HG03460 (cell line): ENCODE results near the gene PLEKHH2.
"Not testable (repeated sequence)": the region's sequence is repeated elsewhere in the genome, so short reads cannot be mapped to it uniquely, and the experiment has no call there.

Source experiments
- ATAC-seq: cut with Tn5 transposase; IDR thresholded peaks from one replicate; pipeline ENCODE4 v1.9.1; 2021; ENCODE audit not compliant: unreplicated experiment

Gene PLEKHH2

GRCh38 chr2:43715300-43716098 lies 78.4 kb downstream of the PLEKHH2 start:
- no peak for ATAC-seq

- no peak for ATAC-seq
These were observed 80.3 kb downstream of the PLEKHH2 start for GRCh38 chr2:43717322-43717721.

- ATAC-seq = no peak
These were observed 81.6 kb downstream of the PLEKHH2 start for GRCh38 chr2:43718530-43719124.

GRCh38 chr2:43724728-43725526 lies 87.9 kb downstream of the PLEKHH2 start:
- ATAC-seq = no peak

- ATAC-seq = no peak
These were observed 88.7 kb downstream of the PLEKHH2 start for GRCh38 chr2:43725711-43726246.

- ATAC-seq = not testable (repeated sequence)
These were observed 90.0 kb downstream of the PLEKHH2 start for GRCh38 chr2:43726961-43727633.

GRCh38 chr2:43727634-43728014 lies 90.6 kb downstream of the PLEKHH2 start:
- no peak for ATAC-seq

- no peak for ATAC-seq
These were observed 92.6 kb downstream of the PLEKHH2 start for GRCh38 chr2:43729491-43730174.

- no peak for ATAC-seq
These were observed 94.2 kb downstream of the PLEKHH2 start for GRCh38 chr2:43731211-43731610.

- ATAC-seq = no peak
These were observed 99.6 kb downstream of the PLEKHH2 start for GRCh38 chr2:43736637-43737036.

- ATAC-seq = no peak
These were observed 100.2 kb downstream of the PLEKHH2 start for GRCh38 chr2:43737097-43737854.

GRCh38 chr2:43737855-43738254 lies 100.8 kb downstream of the PLEKHH2 start:
- ATAC-seq = no peak

GRCh38 chr2:43738257-43738656 lies 101.2 kb downstream of the PLEKHH2 start:
- ATAC-seq = no peak

GRCh38 chr2:43743706-43744105 lies 106.6 kb downstream of the PLEKHH2 start:
- no peak for ATAC-seq

GRCh38 chr2:43745457-43745856 lies 108.4 kb downstream of the PLEKHH2 start:
- ATAC-seq = no peak

GRCh38 chr2:43748333-43748732 lies 111.3 kb downstream of the PLEKHH2 start:
- no peak for ATAC-seq

GRCh38 chr2:43749583-43749982 lies 112.5 kb downstream of the PLEKHH2 start:
- no peak for ATAC-seq

GRCh38 chr2:43751476-43751990 lies 114.5 kb downstream of the PLEKHH2 start:
- no peak for ATAC-seq

GRCh38 chr2:43752302-43752701 lies 115.2 kb downstream of the PLEKHH2 start:
- no peak for ATAC-seq
